Spleen (tissue), 11 donors: ENCODE measurements around the gene ATP8A2. TPM values are rescaled to one million over a fixed set of nuclear protein-coding genes. Genes with fewer than 3 reads are reported as not detected.

Experiments
- DNase-seq: peaks from one replicate; pipeline ENCODE4 v3.0.0-alpha.2; 2020
- H3K27ac ChIP-seq, 8 donors: fragments of 200-600 bp; sonication (generic) in 7 of 8; 1 replicate in 4 of 8; 2 replicates in 4 of 8; pipeline versions ENCODE4 v1.5.0 to v1.8.0; 2016 to 2021; ENCODE audit warnings: inconsistent platforms in 4 of 8, mild to moderate bottlenecking in 4 of 8, moderate library complexity in 1 of 8
- H3K27me3 ChIP-seq, 7 donors: fragments of 200-600 bp; sonication (generic) in 6 of 7; replicated peaks in 1 of 7; 1 replicate in 4 of 7; 2 replicates in 3 of 7; pipeline versions ENCODE4 v1.5.0 to v1.8.0; 2016 to 2021; ENCODE audit warnings: inconsistent platforms in 3 of 7, mild to moderate bottlenecking in 1 of 7
- H3K36me3 ChIP-seq, 6 donors: fragments of 200-600 bp; sonication (generic) in 5 of 6; 1 replicate in 4 of 6; 2 replicates in 2 of 6; pipeline versions ENCODE4 v1.5.0 to v1.8.0; 2016 to 2021; ENCODE audit warnings: inconsistent platforms in 2 of 6
- H3K4me1 ChIP-seq, 6 donors: fragments of 200-600 bp; sonication (generic) in 5 of 6; 1 replicate in 3 of 6; 2 replicates in 3 of 6; pipeline versions ENCODE4 v1.5.0 to v1.8.0; 2016 to 2021; ENCODE audit warnings: inconsistent platforms in 3 of 6
- H3K4me3 ChIP-seq, 8 donors: fragments of 200-600 bp; sonication (generic) in 7 of 8; 1 replicate in 4 of 8; 2 replicates in 4 of 8; pipeline versions ENCODE4 v1.5.0 to v1.8.0; 2016 to 2021; ENCODE audit warnings: inconsistent platforms in 4 of 8, mild to moderate bottlenecking in 4 of 8, moderate library complexity in 2 of 8
- H3K9me3 ChIP-seq, 8 donors: fragments of 200-600 bp; sonication (generic) in 7 of 8; 1 replicate in 4 of 8; 2 replicates in 4 of 8; pipeline versions ENCODE4 v1.5.0 to v1.8.0; 2016 to 2021; ENCODE audit warnings: inconsistent platforms in 4 of 8
- CTCF ChIP-seq, 11 experiments: fragments of 200-600 bp in 7 of 11; fragments of 450-650 bp in 4 of 11; sonication (generic) in 4 of 11; IDR thresholded peaks in 8 of 11; conservative IDR thresholded peaks in 3 of 11; 1 replicate in 7 of 11; 2 replicates in 4 of 11; pipeline versions ENCODE4 v1.4.0 to v1.8.0; 2016 to 2021; ENCODE audit warnings: antibody characterized with exemption in 11 of 11, inconsistent platforms in 4 of 11, mild to moderate bottlenecking in 1 of 11
- POLR2A ChIP-seq, 3 donors: fragments of 450-650 bp; IDR thresholded peaks; one replicate each; pipeline ENCODE4 v1.5.1; 2017; ENCODE audit warnings: antibody characterized with exemption in 3 of 3, mild to moderate bottlenecking in 1 of 3
- POLR2AphosphoS5 ChIP-seq, 3 donors: sonication (generic); formaldehyde crosslinking; IDR thresholded peaks; one replicate each; pipeline ENCODE4 v1.5.1; 2017; ENCODE audit warnings: antibody characterized with exemption in 3 of 3
- WGBS, 5 donors: extraction: QIAGEN DNeasy Blood & Tissue Kit in 3 of 5; methylation state at CpG; one replicate each; pipeline versions ENCODE4 v1.1.5 to v1.1.7; 2013 to 2018; 5-methylcytosine and 5-hydroxymethylcytosine counted together
- intact Hi-C: fragments of 100-400 bp; cut with DNase I; formaldehyde crosslinking; loops from one replicate; pipeline ENCODE4 v1.15.0; 2023; ENCODE audit warnings: low total_unique reads
- polyA plus RNA-seq, 3 donors: library from polyadenylated mRNA; stranded (reverse); fragments of 200-250 nt; gene quantifications; one replicate each; pipeline ENCODE4 v1.2.1, GENCODE V29; 2013
- total RNA-seq, 7 donors: library from RNA; depleted of rRNA in 3 of 7; stranded (reverse); fragments of >200 nt in 3 of 7; fragmentation: NEBNext Ultra II Directional in 4 of 7; extraction: Animal tissue kit (Norgen Biotek cat#: 25700) in 4 of 7; gene quantifications; one replicate each; pipeline versions ENCODE4 v1.1.0 to v1.2.1, GENCODE V29; 2016 to 2021
- donor health status: healthy with polysubstance abuse.
- donor health status: DM: no; HTN: no; CAD: no; lungs with moderate emphysema.
- donor health status: DM: no; HTN: no; CAD: no.
- donor health status: Bipolar disorder and iron deficiency.
- donor health status: healthy.
- donor health status: DM: no; HTN: no; CAD: no.
- donor health status: DM: yes; HTN: yes; CAD: no.

The ATP8A2 gene
- total and polyA plus RNA-seq, 10 donors, result 0.09 to 0.46 (median 0.25) TPM

GRCh38 chr13:26048741-26049140, 677.0 kb downstream of the ATP8A2 start:
- WGBS, 5 donors, result 72 to 82% (median 75%) methylated on average over 4 of the region's 4 CpGs
- TF ChIP-seq POLR2A (IDR thresholded peaks at IDR 0.05) (no peak), CTCF (IDR thresholded peaks at IDR 0.05 in 8 of 11, conservative IDR thresholded peaks at IDR 0.05 in 3 of 11) (no peak), POLR2AphosphoS5 (IDR thresholded peaks at IDR 0.05) (no peak)
- DNase-seq, result no peak
- Histone ChIP-seq H3K4me1 (peaks cover 11 to 36% (median 22%) of the 10 kb centered on the region in 6 donors), H3K9me3 (no peaks in the 10 kb centered on the region), H3K27me3 (peaks cover 8 to 81% (median 52%) of the 10 kb centered on the region in 7 donors), H3K4me3 (no peak overlapping the region), H3K27ac (no peak overlapping the region), H3K36me3 (no peaks in the 10 kb centered on the region)
- intact Hi-C loops, result no loop called here

GRCh38 chr13:26050568-26051230, 678.9 kb downstream of the ATP8A2 start:
- intact Hi-C loops, result no loop called here

GRCh38 chr13:26051231-26051656, 679.5 kb downstream of the ATP8A2 start:
- Histone ChIP-seq H3K9me3 (no peaks in the 10 kb centered on the region), H3K36me3 (no peaks in the 10 kb centered on the region), H3K27ac (no peak overlapping the region), H3K4me1 (peaks cover 11 to 36% (median 22%) of the 10 kb centered on the region in 6 donors), H3K4me3 (peak overlapping the region in 7 of 8 donors; percentile 21 to 70 (median 39)), H3K27me3 (peaks cover 8 to 81% (median 49%) of the 10 kb centered on the region in 7 donors)
- intact Hi-C loops, result no loop called here
- TF ChIP-seq POLR2A (IDR thresholded peaks at IDR 0.05) (no peak), CTCF (IDR thresholded peaks at IDR 0.05 in 8 of 11, conservative IDR thresholded peaks at IDR 0.05 in 3 of 11) (no peak), POLR2AphosphoS5 (IDR thresholded peaks at IDR 0.05) (no peak)
- 0 to 5% (median 2%) methylated on average over 7 to 45 of the region's 45 CpGs for WGBS, 5 donors
- no peak for DNase-seq

More at GRCh38 chr13:26050568-26051230, 678.9 kb downstream of the ATP8A2 start:
- Histone ChIP-seq H3K27me3 (peaks cover 8 to 82% (median 51%) of the 10 kb centered on the region in 7 donors), H3K4me1 (peaks cover 11 to 36% (median 22%) of the 10 kb centered on the region in 6 donors), H3K4me3 (peak overlapping the region in 7 of 8 donors; percentile 21 to 70 (median 39)), H3K27ac (no peak overlapping the region), H3K36me3 (no peaks in the 10 kb centered on the region), H3K9me3 (no peaks in the 10 kb centered on the region)
- TF ChIP-seq POLR2A (IDR thresholded peaks at IDR 0.05), result no peak
- TF ChIP-seq CTCF (IDR thresholded peaks at IDR 0.05 in 8 of 11, conservative IDR thresholded peaks at IDR 0.05 in 3 of 11), result no peak
- TF ChIP-seq POLR2AphosphoS5 (IDR thresholded peaks at IDR 0.05), result no peak
- WGBS, 5 donors, result 6 to 15% (median 7%) methylated on average over 13 to 82 of the region's 82 CpGs
- no peak for DNase-seq

- TF ChIP-seq POLR2A (IDR thresholded peaks at IDR 0.05), result no peak
- TF ChIP-seq POLR2AphosphoS5 (IDR thresholded peaks at IDR 0.05), result peak in 1 of 3 donors; percentile 70
- Histone ChIP-seq H3K4me1 (peaks cover 11 to 36% (median 22%) of the 10 kb centered on the region in 6 donors), H3K27me3 (peaks cover 8 to 76% (median 49%) of the 10 kb centered on the region in 7 donors), H3K4me3 (peak within 1 kb of the TSS in 7 of 8 donors; percentile 21 to 70 (median 39)), H3K27ac (no peak within 1 kb of the TSS), H3K9me3 (no peaks in the 10 kb centered on the region), H3K36me3 (no peaks in the 10 kb centered on the region)
- intact Hi-C loops, result no loop called here
- DNase-seq, result no peak
- WGBS, 5 donors, result 1 to 7% (median 2%) methylated on average over 21 to 72 of the region's 72 CpGs
Measured at GRCh38 chr13:26051657-26052311, 680.0 kb downstream of the ATP8A2 start, which contains the start of gene SHISA2. Gene SHISA2 (minus strand): TSS chr13:26052016. CDS start chr13:26050975, 1,041 bp downstream.
